GM21447 (cell line): ENCODE results near the gene LGMN.
A peak's percentile ranks its signal among the peaks of the same experiment; 100 is the strongest.

Experiments used
- ATAC-seq: cut with Tn5 transposase; IDR thresholded peaks from one replicate; pipeline ENCODE4 v1.9.1; 2021; ENCODE audit not compliant: unreplicated experiment

LGMN gene

DNA sequence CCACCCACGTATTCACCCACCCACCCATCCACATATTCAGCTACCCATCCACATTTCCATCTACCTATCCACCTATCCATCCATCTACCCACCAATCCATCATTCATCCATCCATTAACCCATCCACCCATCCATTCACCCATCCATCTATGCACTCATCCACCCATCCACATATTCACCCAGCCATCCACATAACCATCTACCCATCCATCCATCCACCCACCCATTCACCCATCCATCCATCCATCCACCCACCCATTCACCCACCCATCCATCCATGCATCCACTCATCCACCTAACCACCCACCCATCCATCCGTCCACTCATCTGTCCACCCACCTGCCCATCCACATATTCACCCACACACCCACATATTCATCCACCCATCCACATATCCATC, 70.5 kb downstream of the LGMN start:
- no peak for ATAC-seq

GRCh38 chr14:92677087-92677668, 71.2 kb downstream of the LGMN start:
- peak; percentile 71 for ATAC-seq

GRCh38 chr14:92676403-92677086, 71.9 kb downstream of the LGMN start:
- no peak for ATAC-seq

- no peak for ATAC-seq
These were observed 72.5 kb downstream of the LGMN start for GRCh38 chr14:92675976-92676375.

- no peak for ATAC-seq
These were observed 73.0 kb downstream of the LGMN start for GRCh38 chr14:92675421-92675820.

GRCh38 chr14:92673601-92674150, 74.8 kb downstream of the LGMN start:
- ATAC-seq = no peak

DNA sequence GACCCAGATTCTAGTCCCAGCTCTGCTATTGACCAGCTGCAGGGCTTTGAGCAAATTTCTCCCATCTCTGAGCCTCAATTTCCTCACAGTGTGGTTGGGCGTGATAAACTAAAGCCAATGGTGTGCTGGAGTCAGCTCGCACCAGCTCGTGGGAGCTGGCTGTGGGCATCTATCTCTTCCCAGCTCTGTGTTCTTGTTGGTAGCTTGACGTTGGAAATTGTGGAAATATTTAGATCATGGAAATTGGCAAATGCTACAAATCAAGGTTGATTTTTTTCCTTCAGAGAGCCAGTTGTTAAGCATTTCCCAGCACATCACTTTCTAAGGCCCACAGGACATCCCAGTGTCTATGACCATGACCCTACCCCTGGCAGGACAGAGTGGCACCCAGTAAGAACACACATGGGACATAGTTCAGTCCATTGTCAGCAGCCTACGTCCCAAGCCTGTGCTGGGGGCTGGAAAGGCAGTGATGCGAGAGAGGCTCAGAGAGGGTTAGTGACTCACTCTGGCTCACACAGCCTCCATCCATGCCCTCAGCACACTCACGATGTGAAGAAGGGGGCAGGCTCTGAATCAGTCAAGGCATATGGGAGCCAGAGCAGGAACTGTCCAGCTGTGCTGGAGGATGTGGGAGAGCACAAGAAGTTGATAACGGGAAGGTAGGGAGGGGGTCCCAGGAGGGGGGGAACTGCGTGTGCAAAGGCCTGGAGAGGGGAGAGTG, 77.6 kb downstream of the LGMN start:
- no peak for ATAC-seq

DNA sequence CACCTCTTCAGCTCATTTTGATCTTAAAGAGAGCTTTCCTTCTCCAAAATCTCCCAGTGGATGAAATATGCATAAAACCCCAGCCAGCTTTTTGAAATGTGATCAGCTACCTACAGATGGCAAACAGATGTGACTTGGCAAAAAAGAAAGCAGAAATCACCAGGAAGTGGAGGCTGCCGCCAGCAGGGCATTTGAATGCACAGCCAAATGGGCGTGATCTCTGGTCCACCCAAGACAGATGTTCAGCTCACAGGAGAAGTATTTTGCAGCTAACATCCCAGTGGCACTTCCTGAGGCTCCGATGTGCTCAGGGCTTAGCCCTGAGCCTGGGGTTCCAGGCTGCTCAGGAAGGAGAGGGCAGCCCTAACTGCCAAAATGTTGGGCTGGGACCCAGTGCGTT, 78.3 kb downstream of the LGMN start:
- peak; percentile 41 for ATAC-seq

DNA sequence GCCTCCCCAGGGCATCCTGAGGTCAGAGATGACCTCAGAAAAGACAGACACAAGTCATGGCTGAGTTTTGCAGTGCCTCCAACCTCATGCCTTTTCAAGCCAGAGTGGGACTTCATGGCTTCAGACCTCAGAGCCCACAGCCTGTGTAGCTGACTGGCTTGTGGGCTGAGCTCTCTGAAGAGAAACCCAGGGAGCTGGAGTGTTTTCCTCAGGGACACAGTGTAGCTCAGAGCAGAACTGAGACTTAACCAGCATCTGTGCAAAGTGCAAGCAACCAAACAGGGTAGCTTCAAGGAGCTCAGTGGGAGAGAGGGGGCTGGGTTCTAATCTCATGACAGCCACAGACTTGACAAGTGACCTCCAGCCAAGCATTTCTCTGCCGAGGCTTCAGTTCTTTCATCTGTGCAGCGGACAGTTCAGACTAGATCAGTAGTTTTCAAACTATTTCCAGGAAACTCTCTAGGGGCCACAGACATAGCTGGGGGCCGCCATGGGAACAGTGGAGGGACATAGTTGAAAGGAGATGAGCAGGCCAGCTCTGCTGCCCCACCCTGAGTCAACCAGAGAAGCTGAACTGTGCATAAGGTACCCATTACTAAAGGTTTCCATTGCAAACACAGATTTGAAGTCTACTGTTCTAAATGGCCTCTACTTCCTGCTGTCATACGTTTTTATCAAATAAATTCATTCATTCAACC, 80.0 kb downstream of the LGMN start:
- ATAC-seq = peak; percentile 50

- ATAC-seq = no peak
These were observed 82.2 kb downstream of the LGMN start for GRCh38 chr14:92666251-92666650.

- ATAC-seq = no peak
These were observed 82.7 kb downstream of the LGMN start for GRCh38 chr14:92665661-92666110.

DNA sequence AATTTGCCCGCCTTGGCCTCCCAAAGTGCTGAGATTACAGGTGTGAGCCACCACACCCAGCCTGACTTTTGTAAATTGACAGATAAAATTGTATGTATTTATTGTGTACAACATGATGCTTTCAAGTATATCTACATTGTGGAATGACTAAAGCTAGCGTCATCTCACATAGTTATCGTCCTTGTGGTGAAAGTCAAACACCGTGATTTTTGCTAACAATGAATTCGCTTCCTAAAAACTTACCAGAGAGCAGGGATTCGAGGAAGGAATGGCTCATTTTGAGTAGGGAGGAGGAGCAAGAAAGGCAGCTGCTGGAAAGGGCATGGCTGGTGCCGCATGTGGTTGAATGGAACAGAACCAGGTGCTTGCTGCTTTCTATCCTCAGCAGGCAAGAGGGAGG, 85.4 kb downstream of the LGMN start:
- no peak for ATAC-seq

DNA sequence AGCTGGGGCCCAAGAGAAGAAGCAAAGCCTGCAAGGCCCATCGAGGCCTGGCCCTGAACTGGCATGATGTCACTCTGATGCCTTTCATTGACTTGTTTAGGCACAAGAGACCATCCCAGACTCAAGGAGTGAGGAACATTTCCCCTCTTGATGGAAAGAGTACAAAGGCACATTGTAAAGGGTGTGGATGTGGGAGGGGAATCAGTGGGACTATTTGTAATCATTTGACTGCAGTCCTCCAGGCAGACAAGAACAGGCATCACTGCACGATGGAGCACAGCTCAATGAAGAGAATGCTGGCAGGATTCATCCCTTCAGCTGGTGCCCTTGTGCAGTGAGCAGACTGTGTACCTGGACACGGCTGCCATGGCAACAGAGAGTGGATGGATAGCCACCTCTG, 87.9 kb downstream of the LGMN start:
- ATAC-seq = no peak

DNA sequence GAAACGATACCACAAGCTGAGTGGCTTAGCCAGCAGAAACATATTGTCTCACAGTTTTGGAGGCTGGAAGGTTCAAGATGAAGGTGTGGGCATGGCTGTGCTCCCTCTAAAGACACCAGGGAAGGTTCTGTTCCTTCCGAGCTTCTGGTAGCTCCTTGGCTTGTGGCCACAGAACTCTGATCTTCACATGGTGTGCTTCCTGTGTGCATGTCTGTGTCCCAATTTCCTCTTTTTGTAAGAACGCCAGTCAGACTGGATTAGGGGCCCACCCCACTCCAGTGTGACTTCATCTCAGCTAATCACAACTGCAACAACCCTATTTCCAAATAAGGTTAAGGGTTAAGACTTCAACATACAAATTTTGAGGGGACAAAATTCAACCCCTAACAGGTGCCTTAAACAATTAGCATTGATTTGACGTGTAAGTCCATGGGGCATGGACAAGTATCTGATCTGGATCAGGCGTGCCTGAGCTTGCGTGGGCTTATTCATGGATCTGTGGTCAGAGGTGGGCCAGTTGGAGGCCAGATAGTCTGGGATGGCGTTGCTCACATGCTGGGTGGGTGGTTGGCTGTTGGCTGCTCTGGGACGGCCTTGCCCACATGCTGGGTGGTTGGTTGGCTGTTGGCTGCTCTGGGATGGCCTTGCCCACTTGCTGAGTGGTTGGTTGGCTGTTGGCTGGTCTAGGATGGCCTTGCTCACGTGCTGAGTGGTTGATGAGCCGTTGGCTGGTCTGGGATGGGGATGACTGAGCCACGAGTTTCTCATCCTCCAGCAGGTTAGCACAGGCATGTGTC, 88.5 kb downstream of the LGMN start:
- ATAC-seq = no peak

DNA sequence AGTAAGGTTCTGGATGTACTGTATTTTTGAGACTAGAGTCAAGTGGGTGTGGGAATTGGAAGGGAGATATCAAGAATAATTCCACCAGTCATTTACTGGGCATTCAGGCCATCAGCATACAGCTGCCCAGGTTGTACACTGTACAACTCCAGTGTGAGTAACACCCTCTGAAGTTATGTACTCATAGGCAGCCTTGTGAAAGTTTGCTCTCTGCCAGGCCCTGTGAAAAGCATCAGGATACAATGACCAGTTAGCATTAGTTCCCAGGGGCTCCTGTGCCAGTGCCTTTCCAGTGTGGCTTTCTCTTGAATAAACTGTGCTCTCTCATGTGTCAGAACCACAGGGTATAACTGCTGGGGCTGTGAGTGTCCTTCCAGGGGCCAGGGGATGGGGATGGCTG, 89.7 kb downstream of the LGMN start:
- ATAC-seq = no peak

- no peak for ATAC-seq
These were observed 90.3 kb downstream of the LGMN start for GRCh38 chr14:92658160-92658559.

- no peak for ATAC-seq
These were observed 90.8 kb downstream of the LGMN start for GRCh38 chr14:92657457-92658142.

GRCh38 chr14:92656306-92657081, 91.9 kb downstream of the LGMN start:
- ATAC-seq = no peak
